ENCODE results near the gene KRT17.
"Not testable (repeated sequence)": the region's sequence is repeated elsewhere in the genome, so short reads cannot be mapped to it uniquely, and the experiment has no call there.

The KRT17 gene

DNA sequence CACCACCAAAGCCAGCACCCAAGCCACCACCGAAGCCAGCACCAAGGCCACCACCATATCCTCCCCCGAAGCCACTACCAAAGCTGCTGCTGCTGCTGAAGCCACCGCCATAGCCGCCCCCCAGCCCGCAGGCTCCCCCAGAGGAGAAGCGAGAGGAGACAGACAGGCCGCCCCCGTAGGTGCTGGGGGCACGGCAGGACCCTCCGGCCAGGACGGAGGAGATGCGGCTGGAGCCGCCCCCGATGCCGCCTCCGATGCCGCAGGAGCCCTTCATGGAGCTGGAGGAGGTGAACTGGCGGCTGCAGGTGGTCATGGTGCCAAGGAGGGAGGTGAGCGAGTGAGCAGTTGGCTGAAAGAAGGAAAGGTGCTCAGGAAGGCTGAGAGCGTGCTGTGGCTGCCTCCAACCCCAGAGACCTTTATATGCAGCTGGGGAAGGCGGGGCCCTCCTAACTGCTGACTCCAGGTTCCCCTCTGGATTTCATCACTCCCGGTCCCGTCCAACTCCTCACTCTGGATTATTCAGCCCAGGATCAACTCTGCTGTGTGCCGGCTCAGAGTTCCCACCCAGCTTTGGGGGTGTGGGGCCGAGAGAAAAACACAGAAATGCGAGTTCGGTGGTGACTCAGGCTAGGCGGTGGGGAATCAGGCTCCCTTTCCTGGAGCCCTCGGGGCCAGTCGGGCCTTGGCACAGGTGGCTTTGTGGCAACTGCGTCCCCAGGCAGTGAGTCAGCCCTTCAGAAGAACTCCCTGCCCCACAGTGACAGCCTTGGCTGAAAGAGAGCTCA is 11.8 kb downstream of the KRT17 start, which contains the start of gene KRT16:
TSS of gene KRT16 (minus strand) at position 392 of the 785 bp plus-strand sequence. CDS start at position 313, 79 bp downstream.
- DNase-seq; in situ Hi-C loops (cut with HindIII; ENCODE audit: low pct_ligation_motif_present, low pct_unique_long_range_greater_than_20kb, low sequenced_read_pairs): not testable (repeated sequence)

DNA sequence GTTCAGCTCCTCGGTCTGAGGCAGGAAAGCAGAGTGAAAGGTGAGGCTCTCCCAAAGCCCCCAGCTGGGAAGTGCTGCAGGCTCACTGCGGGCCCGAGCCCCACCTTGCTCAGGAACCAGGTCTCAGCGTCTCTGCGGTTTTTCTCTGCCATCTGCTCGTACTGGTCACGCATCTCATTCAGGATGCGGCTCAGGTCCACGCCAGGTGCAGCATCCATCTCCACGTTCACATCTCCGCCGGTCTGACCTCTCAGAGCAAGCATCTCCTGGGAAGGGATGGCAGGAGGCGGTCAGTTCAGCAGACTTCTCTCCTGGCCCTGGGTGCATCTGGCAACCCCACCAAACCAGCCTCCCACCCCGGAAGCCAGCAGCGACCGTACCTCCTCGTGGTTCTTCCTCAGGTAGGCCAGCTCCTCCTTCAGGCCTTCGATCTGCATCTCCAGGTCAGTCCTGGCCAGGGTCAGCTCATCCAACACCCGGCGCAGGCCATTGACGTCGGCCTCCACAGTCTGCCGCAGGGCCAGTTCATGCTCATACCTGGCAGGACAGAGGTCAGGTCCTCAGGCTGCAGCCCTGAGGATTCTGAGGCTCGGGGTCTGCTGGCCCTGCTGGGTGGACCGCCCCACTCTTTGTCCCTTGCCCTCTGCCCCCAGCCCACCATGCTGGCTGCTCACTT is 13.3 kb downstream of the KRT17 start:
- in situ Hi-C loops (cut with HindIII; ENCODE audit: low pct_ligation_motif_present, low pct_unique_long_range_greater_than_20kb, low sequenced_read_pairs) = no loop called here
- no peak for DNase-seq

DNA sequence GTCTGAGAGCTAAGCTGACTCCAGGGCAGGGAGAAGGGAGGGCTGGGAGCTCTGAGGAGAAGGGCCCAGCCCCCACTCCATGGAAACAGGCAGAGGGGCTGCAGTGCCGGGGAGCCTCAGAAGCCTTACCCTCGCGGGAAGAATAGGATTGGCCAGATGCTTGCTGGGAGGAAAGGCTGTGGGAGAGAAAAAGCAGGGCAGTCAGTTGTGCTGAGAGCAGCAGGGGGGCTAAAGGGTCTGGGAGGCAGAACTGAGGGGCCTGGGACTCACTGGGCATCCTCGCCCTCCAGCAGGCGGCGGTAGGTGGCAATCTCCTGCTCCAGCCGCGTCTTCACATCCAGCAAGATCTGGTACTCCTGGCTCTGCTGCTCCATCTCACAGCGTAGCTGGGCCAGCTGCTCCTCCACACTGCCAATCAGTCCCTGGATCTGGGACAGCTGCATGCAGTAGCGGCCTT is 14.3 kb downstream of the KRT17 start:
- in situ Hi-C loops (cut with HindIII; ENCODE audit: low pct_ligation_motif_present, low pct_unique_long_range_greater_than_20kb, low sequenced_read_pairs); DNase-seq: not testable (repeated sequence)

DNA sequence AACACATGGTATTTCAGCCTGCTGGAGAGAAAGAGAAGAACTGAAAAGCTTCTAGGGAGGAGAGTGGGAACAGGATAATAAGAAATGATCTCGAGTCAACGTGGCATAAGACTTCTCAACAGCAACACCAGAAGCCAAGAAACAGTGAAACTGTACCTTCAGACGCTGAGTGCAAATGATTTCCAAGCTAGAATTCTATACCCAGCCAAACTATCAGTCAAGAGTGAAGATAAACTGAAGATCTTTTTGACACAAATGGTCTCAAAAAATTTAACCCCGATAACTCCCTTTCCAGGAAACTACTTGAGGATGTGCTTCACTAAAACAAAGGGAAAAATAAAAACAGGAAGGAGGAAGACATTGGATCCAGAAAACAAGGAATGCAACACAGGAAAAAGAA is 17.4 kb downstream of the KRT17 start:
- in situ Hi-C loops (cut with HindIII; ENCODE audit: low pct_ligation_motif_present, low pct_unique_long_range_greater_than_20kb, low sequenced_read_pairs); DNase-seq: not testable (repeated sequence)

DNA sequence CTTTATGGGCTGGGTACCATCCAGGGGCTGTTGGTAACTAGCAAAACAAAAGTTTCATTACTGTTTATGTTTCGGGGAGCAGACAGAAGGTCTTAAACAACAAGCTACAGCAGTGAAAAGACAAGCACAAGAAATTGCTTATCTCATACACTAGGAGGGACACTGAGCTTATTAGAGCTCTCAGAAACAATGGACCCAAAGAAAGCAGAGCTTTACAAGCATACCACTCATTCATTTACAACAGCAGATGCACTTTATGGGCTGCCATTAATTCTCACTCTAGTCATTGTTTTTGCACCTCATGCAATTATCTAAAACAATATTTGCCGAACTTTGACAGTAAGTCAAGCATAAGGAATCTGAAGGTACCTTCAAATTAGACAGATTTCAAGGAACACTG is 21.9 kb downstream of the KRT17 start:
- in situ Hi-C loops (cut with HindIII; ENCODE audit: low pct_ligation_motif_present, low pct_unique_long_range_greater_than_20kb, low sequenced_read_pairs) = no loop called here
- DNase-seq = no peak

DNA sequence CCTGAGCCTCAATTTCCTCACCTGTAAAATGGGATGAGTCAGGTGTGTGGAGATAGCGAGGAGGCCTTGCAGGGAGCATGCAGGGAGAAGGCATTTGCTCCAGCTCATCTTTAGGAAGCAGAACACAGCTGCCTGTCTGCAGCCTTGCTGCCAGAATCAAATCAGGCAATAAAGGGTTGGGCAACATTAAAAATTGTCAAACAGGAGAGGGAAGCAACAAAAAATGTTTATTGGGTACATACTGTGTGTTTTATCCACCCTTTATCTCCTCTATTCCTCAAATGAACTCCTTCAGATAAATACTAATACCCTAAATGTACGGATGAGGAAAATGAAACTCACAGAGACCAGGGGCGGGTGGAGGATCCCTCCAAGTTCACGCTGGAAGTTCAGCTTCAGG is 24.1 kb downstream of the KRT17 start:
- in situ Hi-C loops (cut with HindIII; ENCODE audit: low pct_ligation_motif_present, low pct_unique_long_range_greater_than_20kb, low sequenced_read_pairs) = no loop called here
- no peak for DNase-seq

DNA sequence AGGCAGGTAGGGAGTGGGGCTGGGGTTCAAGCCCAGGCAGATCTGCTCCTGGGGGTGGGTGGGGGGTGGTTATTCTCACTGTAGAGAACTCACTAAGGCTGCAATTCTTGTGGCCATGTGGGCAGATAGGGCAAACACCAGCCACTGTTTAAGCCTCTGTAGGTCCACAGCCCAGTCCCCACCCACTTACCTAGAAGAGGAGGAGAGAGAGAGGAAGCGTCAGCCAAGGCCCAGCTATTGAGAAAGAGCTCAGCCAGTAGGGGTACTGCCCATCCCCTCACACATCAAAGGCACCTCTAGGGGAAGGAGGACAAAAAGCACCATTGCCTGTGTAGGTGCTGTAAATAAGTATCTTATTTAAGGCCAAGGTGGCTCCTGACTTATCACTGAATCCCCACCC is 24.7 kb downstream of the KRT17 start:
- no peak for DNase-seq
- in situ Hi-C loops (cut with HindIII; ENCODE audit: low pct_ligation_motif_present, low pct_unique_long_range_greater_than_20kb, low sequenced_read_pairs) = no loop called here

DNA sequence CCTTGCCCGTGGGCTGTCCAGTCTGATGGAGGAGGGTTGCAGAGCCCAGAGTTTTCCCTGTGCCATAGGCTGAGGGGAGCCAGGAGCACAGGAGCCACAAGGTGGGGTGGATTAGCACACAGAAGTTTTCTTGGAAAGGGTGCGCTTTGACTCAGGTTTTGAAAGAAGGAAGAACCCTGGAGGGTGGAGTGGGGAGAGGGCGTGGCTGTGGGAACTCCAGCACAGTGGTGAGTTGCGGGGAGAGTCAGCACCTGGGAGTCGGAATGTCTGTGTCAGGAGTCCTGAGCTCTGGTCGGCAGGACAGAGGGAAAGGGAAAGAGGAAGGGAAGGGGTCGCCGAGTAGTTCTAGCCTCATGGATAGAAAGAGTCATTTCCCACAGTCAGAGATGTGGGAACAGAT is 28.8 kb downstream of the KRT17 start:
- no peak for DNase-seq
- in situ Hi-C loops (cut with HindIII; ENCODE audit: low pct_ligation_motif_present, low pct_unique_long_range_greater_than_20kb, low sequenced_read_pairs) = no loop called here

DNA sequence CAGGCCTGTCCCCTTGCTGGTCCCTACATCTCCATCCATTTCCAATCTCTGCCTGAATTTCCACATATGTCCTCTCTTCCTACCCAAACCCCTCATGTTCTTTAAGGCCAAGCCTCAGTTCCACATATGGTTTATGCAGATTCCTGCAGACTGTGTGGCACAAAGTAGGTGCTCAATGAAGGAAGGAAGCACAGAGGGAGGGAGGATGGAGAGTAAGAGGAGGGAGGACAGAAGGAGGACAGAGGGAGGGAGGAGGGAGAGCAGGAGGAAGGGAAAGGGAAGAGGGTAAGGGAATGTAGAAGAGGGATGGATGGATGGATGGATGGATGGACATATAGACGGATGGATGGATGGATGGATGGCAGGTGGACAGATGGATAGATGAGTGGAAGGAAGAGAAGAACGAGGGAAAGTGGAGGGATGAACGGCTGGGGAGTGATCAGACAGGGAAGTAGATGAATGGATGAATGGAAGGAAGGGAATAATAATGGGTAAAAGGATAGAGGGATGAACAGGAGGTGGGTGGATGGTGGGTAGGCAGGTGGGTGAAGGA is 29.9 kb downstream of the KRT17 start:
- DNase-seq = no peak
- in situ Hi-C loops (cut with HindIII; ENCODE audit: low pct_ligation_motif_present, low pct_unique_long_range_greater_than_20kb, low sequenced_read_pairs) = no loop called here

DNA sequence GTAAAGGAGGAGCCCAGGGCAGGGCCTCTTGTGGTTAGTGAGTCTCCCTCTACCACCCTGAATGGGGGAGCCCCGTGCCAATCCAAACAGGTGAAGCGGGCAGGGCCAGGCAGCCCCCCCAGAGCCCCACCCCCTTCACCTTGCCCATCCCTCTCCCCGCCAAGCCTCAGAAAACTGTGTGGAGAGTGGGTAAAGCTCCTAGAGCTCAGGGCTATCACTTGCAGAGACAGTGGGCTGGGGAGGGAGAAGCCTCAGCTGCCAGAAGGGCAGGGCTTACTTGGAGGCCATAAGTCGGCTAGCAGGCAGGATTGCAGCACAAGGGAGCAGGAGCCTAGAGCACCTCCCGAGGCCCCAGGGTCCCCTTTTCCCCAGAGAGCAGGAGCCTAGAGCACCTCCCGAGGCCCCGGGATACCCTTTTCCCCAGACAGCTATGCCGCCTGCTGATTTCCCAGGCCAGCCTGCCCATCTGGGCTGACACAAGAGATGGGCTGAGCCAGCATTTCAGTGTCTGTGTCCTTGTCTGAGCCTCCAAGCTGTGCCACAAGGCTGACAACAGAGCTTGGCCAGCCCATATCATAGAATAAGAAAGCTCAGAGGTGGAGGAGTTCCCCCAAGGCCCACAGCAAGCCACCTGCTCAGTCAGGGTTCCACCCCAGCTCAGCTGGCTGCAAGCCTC is 30.9 kb downstream of the KRT17 start:
- DNase-seq = no peak
- in situ Hi-C loops (cut with HindIII; ENCODE audit: low pct_ligation_motif_present, low pct_unique_long_range_greater_than_20kb, low sequenced_read_pairs) = no loop called here

DNA sequence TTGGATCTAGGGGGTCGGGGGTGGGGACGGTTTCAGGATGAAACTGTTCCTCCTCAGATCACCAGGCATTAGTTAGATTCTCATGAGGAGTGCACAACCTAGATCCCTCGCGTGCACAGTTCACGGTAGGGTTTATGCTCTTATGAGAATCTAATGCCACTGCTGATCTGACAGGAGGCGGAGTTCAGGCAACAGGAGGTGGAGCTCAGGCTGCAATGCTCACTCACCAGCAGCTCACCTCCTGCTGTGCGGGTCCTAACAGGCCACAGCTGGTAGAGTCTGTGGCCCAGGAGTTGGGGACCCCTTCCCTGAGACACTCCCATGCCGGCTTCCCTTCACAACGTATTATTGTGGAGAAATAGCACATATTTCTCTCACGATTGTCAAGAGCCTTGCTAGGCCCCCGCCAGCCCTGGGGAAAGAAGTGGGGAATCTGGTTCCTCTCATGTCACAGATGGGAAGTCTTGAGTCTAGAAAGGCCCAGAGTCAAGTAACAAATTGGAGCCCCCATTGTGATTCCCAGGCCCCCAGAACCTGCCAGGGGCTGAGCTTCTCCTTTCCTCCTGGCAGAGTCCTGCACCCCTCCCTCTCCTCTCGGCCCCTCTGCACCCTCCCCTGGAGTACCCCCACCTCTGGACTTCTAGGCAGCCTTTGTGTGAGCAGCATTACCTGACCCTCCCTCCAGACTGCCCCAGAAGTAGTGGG is 31.6 kb downstream of the KRT17 start:
- in situ Hi-C loops (cut with HindIII; ENCODE audit: low pct_ligation_motif_present, low pct_unique_long_range_greater_than_20kb, low sequenced_read_pairs) = no loop called here
- no peak for DNase-seq

DNA sequence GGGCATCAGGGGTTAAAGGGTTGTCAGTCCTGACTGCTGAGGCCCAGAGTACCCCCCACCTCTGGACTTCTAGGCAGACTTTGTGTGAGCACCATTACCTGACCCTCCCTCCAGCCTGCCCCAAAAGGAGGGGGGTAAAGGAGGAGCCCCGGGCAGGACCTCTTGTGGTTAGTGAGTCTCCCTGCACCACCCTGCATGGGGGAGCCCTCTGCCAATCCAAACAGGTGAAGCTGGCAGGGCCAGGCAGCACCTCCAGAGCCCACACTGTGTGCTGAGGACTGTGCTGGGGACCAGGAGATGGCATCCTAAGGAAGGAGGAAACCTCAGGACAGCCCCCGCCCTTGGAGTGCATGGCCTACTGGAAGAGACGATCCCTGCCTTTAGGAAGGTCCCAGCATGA is 35.1 kb downstream of the KRT17 start:
- DNase-seq = no peak
- in situ Hi-C loops (cut with HindIII; ENCODE audit: low pct_ligation_motif_present, low pct_unique_long_range_greater_than_20kb, low sequenced_read_pairs) = no loop called here

DNA sequence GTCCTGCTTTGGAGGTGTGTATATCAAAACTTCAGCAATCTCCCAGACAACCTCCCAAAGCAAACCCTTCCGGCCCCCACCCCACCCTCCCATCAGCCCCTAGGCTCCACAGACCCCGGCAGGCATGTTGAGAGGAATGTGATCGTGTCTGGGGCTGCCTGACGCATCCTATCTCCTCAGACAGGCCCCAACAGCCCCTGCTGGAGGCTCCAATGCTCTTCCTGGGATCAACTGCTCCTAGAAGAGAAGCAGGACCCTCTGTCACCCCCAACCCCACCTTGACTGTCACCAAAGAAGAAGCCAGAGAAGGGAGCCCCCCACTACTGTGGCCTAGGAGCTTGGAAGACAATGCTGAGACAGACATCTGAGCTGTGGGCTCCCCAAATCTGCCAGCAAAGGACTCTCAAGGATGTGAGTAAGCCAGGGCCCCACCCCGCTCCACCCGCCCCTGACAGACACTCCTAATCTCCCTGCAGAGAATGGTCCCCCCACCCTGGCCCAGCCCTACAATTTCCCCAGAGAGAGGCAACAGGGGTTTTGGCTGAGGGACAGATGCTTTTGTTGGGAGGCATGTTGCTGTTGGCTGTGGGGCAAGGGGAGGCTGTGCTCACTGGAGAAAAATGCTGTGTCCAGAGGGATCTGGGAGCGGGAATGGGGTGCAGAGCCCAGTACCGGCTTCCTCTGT is 36.1 kb downstream of the KRT17 start:
- in situ Hi-C loops (cut with HindIII; ENCODE audit: low pct_ligation_motif_present, low pct_unique_long_range_greater_than_20kb, low sequenced_read_pairs) = no loop called here
- no peak for DNase-seq

DNA sequence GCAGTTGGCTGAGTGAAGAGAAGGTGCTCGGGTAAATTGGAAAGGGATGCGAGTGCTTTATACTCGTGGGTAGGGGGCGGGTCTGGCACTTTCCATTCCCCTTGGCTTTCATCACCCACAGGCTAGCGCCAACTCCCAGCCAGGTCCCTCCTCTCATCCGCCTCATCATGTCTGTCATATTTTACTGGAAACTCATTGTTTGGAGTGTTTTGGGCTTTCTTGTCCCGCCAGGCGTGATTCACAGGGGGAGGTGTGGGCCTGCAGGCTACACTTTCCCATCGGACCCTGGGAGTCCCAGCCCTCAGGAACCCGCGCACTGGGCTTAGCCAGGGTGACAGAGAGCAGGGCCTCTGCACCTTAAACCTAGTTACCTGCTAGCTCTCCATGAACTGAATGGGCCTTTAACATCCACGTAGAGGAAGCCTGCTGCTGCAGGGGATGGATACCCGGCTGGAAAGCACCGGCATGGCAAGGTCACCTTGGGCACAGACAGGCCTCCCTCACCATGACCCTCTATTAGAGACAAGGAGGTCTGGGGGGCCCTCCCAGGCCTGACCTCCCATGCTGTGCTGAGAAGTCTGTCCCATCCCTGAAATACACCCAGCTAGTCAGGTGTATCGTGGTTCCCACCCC is 37.4 kb downstream of the KRT17 start, which contains the start of gene KRT14:
TSS of gene KRT14 (minus strand) at position 33 of the 633 bp plus-strand sequence. CDS start 61 bp downstream, outside the sequence.
- DNase-seq = no peak
- in situ Hi-C loops (cut with HindIII; ENCODE audit: low pct_ligation_motif_present, low pct_unique_long_range_greater_than_20kb, low sequenced_read_pairs) = no loop called here

DNA sequence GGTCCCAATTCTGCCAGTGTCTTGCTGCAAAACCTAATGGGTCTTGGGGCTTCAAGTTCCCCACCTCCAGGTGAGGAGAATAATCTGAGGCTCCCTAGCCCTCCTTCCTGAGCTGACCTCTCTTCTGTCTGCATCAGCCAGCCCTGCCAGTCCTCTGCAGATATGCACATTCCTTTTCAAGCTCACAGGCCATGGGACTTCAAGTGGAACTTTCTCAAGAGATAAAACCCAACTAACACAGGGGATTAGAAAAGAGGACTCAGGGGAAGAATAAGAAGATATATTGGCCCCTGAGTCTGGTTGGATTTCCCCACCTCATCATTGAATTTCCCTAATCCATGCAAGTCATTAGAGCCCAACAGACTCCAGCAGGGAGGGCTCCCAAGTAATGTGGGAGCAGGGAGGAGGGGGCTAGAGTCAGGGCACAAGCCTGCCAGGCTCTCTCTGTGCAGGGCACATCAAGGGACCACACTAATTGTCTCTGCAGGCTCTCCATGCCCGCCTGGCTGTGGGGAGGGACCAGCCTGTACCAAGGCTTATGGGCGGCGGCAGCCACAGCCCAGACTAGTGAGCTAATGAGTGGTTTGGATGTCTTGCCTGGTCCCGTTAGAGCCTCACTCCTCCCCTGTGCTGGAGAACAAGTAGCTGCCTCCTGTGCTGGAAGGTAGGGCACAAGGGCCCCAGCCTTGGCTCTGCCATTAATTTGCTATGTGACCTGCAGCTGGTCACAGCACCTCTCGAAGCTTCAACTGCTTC is 38.9 kb downstream of the KRT17 start:
- in situ Hi-C loops (cut with HindIII; ENCODE audit: low pct_ligation_motif_present, low pct_unique_long_range_greater_than_20kb, low sequenced_read_pairs) = no loop called here
- no peak for DNase-seq

DNA sequence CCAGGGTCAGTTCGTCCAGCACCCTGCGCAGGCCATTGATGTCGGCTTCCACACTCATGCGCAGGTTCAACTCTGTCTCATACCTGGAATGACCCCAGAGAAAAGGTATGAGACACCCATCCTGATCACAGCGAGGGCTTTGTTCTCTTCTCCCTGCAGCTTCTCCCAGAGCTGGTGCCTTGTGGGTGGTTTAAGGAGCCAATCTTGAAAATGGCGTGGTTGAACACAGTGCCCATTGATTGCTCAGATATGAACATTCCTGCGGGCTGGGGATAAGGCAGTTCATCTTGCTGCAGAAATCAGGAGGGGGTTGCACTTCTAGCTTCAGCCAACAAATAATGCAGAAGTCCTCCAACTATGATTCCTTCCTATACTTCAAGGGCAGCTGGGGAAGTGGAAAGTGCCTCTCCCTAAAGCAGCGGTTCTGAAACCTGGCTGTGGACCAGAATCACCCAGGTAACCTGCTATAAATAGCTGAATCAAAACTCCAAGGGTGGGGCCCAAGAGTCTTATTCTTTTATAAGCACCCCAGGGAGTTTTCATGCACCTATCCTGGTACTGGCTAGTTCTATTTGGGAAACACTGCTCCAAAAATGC is 39.9 kb downstream of the KRT17 start:
- in situ Hi-C loops (cut with HindIII; ENCODE audit: low pct_ligation_motif_present, low pct_unique_long_range_greater_than_20kb, low sequenced_read_pairs); DNase-seq: not testable (repeated sequence)

Measured in ACHN (cell line).